Peyer's patch (tissue), 4 donors: Measurements from ENCODE around the gene ANOS1. TPM values are rescaled to one million over a fixed set of nuclear protein-coding genes. Genes with fewer than 3 reads are reported as not detected.

Experiments used
- DNase-seq, 3 donors: peaks; one replicate each; pipeline ENCODE4 v3.0.0-alpha.2; 2017 to 2019
- H3K27ac ChIP-seq, 4 donors: fragments of 200-600 bp; sonication (generic); one replicate each; pipeline ENCODE4 v1.5.1; 2016 to 2019
- H3K27me3 ChIP-seq, 2 donors: fragments of 200-600 bp; sonication (generic); one replicate each; pipeline ENCODE4 v1.5.1; 2019
- H3K36me3 ChIP-seq, 3 donors: fragments of 200-600 bp; sonication (generic); one replicate each; pipeline ENCODE4 v1.5.1; 2016 to 2019
- H3K4me1 ChIP-seq, 4 donors: fragments of 200-600 bp; sonication (generic); one replicate each; pipeline ENCODE4 v1.5.1; 2016 to 2019
- H3K4me3 ChIP-seq, 4 donors: fragments of 200-600 bp; sonication (generic); 1 replicate in 3 of 4; 2 replicates in 1 of 4; pipeline ENCODE4 v1.5.1; 2016 to 2019; ENCODE audit warnings: mild to moderate bottlenecking in 1 of 4
- H3K9me3 ChIP-seq, 4 donors: fragments of 200-600 bp; sonication (generic); one replicate each; pipeline ENCODE4 v1.5.1; 2016 to 2019; ENCODE audit warnings: mild to moderate bottlenecking in 1 of 4
- CTCF ChIP-seq, 6 experiments: fragments of 450-650 bp in 4 of 6; fragments of 200-600 bp in 2 of 6; sonication (generic) in 1 of 6; IDR thresholded peaks; one replicate each; pipeline ENCODE4 v1.5.1; 2017 to 2019; ENCODE audit warnings: antibody characterized with exemption in 6 of 6, mild to moderate bottlenecking in 3 of 6, moderate library complexity in 1 of 6
- POLR2A ChIP-seq, 2 donors: fragments of 450-650 bp; IDR thresholded peaks; one replicate each; pipeline ENCODE4 v1.5.1; 2017; ENCODE audit warnings: antibody characterized with exemption in 2 of 2, mild to moderate bottlenecking in 2 of 2, moderate library complexity in 2 of 2
- total RNA-seq, 4 donors: library from RNA; depleted of rRNA; stranded (reverse); fragments of >200 nt; gene quantifications; one replicate each; pipeline ENCODE4 v1.1.0, GENCODE V29; 2016

Gene ANOS1
- total RNA-seq, 4 donors from 2014 or later = 0.19 to 2.5 TPM; not detected in 2

DNA sequence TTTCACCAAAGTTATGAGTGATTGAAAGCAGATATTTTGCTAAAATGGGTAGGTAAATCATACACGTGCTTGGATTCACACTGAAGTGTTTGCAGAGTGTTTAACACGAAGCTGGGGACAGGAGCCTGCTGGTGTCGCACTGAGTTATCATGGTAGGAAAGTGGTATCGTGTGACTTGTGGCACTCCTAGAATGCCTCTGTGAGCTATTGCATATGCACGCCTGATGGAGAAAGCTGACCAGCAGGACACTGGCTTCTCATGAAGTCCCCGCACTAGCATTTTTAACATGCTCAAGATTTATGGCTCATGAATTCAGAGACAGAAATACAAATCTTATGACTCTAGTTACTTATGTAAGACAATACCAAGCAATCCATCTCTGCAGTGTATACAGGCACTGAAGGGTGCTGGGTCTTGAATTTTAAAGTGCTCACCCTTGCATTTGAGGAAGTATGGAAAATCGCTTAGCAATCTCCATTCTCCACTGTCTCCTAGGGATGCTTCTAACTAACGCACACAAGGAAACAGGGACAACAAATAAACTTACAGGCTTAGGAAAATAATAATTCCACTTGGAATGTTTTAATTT is 247.5 kb downstream of the ANOS1 start:
- Histone ChIP-seq H3K36me3 (no peaks in the 10 kb centered on the region), H3K4me3 (no peak overlapping the region), H3K9me3 (no peaks in the 10 kb centered on the region), H3K27me3 (no peaks in the 10 kb centered on the region), H3K4me1 (no peaks in the 10 kb centered on the region), H3K27ac (no peak overlapping the region)
- TF ChIP-seq CTCF (IDR thresholded peaks at IDR 0.05) (no peak), POLR2A (IDR thresholded peaks at IDR 0.05) (no peak)
- DNase-seq = no peak

Other genes starting within 250 kb of the ANOS1 start
- not detected for gene FAM9A, start 69.2 kb upstream of the ANOS1 start, total RNA-seq